ENCODE measurements around the gene LRMDA.

The LRMDA gene

DNA sequence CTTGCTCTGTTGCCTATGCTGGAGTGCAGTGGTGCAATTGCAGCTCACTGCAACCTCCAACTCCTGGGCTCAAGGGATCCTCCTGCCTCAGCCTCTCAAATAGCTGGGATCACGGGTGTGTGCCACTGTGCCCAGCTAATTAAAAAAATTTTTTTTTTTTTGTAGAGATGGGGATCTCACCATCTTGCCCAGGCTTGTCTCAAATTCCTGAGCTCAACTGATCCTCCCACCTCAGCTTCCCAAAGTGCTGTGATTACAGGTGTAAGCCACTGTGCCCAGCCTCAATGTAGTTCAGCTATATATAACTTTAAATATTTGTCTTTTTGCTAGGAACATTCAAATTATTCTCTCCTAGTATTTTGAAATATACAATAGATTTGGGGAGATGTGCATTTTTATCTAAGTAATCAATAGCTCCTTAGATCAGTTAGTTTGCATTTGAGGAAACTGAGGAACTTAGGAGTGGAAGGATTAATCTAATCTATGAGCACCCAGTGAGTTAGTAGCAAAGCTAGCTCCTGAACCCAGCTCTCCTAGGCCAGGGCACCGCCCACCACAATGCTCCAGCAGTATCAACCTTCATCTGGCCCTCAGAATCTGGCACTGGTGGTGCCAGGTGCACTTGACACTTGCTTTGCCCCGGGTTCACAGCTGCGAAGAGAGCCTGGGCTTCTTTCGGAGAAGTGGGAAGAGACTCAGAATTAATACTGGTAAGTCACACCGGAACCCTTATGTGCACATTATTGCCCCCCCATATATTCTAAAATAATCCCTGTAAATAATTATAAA is 5.9 kb upstream of the LRMDA start:
- DNase-seq (ENCODE audit: low read depth) = no peak

DNA sequence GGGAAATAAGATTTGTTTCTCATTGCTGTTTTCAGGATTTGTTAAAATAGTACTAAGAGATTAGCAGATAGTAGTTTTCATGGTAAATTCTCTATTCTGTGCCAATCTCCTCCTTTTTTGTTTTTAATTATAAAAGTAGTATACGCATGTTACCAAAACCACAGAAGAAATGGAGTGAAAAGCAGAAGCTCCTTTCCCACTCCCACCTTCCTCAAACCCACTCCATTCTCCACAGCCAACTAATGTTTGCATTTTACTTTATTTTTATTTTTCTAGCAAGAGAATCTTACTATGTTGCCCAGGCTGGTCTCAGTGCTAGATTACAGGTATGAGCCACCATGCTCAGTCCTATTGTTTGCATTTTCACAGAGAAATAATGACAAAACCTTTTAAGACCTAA is 4.5 kb upstream of the LRMDA start:
- no peak for DNase-seq (ENCODE audit: low read depth)

DNA sequence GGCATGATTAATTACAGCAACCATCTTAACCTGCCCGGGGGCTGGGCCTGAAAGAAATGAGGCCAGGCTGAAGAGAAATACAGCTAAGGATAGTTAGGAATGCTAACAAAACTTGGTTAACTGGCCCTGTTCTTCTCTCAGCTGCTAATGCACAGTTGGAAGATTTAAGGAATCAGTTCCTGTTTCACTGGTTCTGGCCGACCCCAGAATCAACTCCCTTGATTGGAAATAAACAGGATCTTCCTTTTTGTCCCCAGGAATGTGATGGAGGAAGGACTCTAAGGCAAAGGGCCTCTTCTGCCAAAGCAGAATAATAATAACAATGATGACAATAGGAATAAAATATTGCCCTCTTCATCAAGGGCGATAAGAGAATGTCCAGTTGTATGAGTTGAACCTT is 3.5 kb upstream of the LRMDA start:
- no peak for DNase-seq (ENCODE audit: low read depth)

DNA sequence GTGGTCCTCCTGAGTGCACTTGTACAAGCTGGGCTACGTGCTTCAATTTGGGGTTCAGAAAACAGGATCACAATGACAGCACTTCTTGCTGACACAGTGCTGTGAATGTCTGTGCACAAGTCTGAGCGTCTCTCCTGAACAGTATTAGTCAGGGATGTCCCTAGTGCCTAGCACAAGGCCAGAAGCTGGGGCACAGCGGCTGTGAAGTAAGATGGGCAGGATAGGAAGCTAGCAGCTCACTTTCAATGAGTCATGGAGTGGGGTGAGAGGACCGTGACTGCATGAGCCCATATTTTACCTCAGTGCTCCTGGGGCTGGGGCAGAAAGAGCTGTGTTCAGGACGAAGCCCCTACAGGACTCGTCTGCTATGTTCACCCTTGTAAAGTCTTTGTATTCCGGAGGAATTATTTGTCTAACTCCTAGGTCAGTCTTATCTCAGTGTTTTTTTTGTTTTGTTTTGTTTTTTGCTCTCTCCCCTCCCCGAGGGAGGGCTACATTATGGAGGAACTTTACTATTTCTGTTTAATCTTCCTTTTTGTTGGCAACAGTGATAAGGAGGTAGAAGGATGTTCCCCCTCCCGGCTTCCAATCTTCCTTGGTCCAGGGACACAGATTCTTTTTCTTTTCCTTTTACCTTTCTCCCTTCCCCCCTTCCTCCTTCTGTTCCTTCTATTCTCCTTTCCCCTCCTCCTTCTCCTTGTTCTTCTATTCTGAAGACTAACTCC is 2.8 kb upstream of the LRMDA start:
- DNase-seq (ENCODE audit: low read depth) = no peak

DNA sequence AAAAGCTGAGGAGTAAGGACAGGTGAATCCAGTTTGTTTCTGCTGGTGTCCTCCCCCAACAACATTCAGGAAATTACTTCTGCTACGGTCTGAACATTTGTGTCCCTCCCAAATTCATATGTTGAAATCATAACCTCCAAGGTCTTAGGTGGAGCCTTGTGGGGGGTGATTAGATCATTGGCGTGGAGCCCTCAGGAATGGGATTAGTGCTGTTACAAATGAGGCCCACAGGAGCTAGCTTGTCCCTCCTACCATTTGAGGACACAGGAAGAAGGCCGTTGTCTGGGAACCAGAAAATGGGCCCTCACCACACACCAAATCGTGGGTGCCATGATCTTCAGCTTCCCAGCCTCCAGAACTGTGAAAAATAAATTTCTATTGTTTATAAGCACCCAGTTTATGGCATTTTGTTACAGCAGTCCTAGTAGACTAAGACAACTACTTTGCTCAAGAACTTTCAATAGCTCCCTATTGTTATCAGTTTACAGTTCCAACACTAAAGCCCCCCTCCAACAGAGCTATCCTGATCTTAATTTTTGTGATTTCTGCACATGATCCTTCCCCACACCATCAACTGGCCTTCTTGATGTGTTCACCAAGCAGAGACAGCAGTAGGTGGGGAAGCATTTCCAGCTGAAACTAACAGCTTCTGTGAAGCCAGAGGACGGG is 2.1 kb upstream of the LRMDA start:
- no peak for DNase-seq (ENCODE audit: low read depth)

DNA sequence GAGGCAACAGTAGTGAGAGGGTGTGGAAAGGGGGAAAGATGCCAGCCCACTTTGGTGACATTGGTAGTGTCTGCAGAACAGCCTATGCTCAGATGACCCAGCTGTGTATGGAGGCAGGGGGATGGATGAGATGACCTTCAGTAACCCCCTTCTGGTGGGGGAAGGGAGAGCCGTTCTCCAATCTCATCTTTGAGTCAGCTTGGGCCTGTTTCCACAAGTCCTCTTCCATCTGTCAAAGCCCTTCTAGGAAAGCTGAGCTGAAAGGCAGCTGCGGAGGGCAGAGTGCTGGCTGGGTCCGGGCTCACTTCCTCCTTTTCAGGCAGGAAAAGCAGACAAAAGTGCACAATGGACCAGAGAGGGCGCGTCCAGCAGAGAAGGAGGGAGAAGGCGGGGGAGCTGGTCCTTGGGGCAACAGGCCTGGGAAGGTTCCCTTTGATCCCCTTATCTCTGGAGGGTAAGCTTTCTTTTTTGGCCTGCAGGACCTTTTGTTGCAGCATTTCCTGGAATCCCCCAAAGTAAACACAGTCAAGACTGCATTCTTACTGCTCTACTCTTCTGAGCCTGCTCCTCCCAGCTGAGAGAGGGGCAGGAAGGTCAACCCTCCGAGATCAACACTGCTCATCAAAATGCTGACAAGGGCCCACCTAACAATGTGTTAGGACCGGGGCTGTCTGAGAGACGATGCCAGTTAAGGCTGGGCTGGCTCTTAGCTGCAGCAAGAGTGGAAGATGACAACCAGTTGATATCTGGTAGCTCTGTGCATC is 1.2 kb upstream of the LRMDA start:
- DNase-seq (ENCODE audit: low read depth) = no peak

DNA sequence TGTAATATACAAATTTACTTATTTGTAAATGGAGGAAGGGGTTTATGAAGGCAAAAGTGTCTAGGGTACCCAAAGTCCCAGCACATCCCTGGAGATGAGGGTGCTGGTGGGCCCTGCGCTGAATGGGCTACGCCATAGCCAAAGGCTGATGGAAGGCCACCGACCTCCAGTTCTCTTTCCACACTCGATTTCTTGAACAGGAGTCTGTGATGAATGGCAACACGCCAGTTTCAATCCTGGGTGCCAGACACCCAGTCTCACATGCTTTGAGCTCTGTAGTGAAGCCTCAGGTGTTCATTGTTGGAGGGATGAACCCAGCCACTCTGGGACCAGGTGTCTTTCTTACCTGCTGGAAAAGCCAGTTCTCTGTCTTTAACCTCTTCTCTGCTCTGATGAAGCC is 752 bp downstream of the LRMDA start:
- no peak for DNase-seq (ENCODE audit: low read depth)

DNA sequence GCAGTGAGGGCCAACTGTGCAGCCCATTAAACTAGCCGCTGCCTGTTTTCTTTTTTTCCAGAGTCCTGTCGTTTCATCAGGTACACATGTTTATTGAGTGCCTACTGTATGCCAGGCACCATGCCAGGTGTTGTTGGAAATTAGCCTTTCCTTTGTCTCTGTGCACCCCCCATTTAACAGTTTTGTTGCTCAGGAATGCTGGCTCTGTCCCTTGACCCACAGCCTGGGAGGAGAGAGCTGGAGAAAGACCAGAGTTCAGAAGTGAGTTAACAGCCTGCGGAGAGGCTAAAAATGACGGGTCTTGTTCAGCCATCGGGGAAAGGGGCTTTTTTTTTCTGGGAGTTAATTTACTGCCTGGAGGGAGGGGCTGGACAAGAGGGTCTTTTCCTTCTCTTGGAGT is 1.3 kb downstream of the LRMDA start:
- DNase-seq (ENCODE audit: low read depth) = no peak

DNA sequence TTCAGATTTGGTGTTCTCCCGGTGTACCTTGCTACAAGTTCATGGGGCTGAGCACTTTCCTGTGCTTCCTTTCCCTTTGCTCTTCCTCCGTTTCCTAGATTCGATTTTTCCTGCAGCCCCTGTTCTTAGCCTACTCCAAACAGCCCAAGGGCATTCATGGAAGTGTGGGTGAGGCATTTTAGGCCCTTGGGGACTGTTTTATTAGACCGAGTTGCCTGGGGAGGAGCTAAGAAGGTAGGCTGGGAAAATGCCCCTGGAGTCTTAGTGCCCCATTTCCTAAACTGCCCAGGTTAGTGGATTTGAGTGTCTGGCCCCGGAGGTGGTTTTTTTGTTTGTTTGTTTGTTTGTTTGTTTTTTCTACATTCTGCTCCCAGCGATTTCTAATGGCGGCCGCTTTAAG is 1.8 kb downstream of the LRMDA start:
- no peak for DNase-seq (ENCODE audit: low read depth)

DNA sequence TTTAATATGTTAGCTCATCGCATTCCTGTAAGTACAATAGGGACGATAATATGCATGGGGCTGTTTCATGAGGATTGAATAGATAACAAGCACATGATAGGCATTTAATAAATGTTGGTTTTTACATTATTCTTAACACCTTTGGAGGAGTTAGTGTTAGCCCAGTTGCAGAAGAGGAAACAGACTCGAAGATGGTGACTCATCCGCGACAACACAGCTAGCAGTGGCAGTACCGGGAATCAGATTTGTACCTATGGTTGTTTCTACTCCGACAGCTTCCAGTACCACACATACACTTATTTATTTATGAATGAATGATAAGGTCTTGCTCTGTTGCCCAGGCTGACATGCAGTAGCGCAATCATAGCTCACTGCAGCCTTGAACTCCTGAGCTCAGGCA is 2.9 kb downstream of the LRMDA start:
- DNase-seq (ENCODE audit: low read depth) = no peak

DNA sequence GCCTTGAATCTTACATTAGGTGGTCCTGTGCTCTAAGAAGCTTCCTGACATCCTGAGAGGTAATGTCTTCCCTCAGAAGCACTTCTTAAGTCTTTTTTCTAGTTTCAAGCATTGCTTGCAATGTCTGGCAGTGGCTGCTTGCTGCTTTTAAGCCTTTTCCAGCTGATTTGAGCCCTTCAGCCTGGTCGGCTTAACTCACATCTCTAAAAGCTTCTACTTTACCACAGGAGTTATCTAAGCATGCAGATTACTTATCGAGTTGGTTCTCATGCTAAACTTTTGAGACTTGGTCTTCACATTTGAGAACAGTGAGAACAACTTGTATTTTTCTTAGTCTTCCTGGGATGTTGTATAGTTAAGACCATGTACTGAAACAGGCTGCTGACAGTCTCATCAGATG is 3.9 kb downstream of the LRMDA start:
- DNase-seq (ENCODE audit: low read depth) = no peak

DNA sequence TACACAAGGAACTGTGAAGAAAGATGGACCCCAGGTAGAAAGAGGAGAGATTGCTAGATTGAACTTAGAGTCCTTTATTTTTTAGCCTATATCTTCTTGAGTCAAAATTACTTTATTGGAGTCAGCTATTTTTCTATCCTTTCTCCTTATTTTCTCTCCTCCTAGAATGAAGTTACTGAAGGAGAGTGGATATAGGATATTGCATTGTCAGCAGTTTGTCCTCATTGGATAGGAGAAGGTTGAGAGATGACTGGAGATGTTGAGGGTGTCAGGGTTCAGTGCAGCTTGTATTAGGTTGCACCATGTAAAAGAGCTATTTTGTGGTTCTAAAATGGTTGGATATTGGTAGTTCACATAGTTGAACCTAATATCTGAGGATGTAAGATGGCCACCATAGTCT is 5.5 kb downstream of the LRMDA start:
- DNase-seq (ENCODE audit: low read depth) = no peak

DNA sequence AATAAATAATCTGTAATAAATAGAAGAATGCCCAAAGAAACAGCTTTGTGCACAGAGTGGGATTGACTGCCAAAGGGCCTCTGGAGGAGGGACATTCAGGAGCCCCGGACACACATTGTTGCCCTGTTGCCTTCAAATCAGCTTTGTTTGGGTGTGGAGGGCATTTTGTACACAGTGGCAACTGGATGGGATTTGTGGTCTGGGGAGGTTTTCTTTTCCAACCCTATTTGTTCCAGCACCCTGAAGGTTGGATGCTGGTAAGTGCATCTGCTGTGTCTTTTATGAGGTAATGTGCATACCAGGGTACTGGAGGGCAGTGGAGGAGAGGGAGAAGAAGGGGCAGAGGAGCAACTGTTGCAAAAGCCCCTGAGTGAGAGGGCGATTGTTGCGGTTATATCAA is 6.3 kb downstream of the LRMDA start:
- DNase-seq (ENCODE audit: low read depth) = no peak

DNA sequence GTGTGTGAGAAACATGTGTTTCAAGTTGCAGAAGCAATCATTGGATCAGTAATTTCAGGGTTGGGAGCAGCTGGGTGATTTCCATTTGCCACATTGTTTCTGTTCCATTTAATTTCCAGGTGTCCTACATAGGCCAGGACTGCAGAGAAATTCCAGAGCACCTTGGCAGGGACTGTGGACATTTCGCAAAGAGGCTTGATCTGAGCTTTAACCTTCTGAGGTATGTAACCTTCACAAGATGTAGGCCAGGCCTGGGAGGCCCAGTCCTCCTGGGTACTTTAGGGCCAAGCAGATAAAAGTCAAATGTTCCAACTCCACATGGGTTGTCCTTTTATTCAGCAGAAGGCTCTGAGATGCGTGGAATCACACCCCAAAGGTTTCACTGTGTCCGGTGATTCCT is 6.9 kb downstream of the LRMDA start:
- no peak for DNase-seq (ENCODE audit: low read depth)

DNA sequence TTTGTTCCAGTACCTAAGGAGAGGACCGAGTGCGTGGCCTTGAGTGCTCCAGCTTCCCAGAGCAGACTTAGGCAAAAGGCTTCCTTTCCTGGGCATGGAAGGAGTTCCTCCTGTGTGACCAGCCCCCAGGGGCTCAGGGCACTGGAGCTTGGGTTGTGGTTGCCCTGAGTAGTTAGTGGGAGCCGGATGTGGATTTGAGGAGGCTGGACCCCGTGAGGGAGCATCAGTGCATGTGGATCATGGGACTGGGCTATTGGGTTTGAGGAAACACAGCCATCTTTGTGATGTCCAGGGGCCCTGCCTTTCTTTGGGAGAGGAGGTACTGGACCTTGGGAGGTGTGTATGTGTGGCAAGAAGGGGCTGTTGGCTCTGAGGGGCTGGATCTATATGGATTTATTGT is 8.4 kb downstream of the LRMDA start:
- DNase-seq (ENCODE audit: low read depth) = no peak

DNA sequence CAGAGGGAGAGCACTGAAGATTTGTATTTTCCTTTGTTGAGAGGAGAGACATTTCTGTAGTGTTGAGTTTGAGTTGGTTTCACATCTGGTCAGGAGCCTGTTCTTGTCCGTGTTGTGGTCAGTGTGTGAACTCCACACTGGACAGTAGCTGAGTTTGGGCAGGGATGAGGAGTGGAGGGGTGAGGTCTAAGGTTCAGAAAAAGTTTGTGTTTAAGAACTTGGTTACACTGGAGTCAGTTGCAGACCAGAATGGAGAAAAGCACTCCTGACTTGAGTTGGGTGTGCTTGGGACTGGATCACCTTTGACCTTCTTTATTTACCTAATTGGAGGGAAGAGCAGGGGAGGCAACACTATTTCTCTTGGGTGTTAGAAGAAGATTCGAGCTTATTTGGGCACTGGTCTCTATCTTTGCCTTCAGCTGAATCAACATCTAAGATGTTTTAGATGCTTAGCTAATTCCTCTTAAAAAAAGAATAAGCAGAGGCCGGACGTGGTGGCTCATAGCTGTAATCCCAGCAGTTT is 8.9 kb downstream of the LRMDA start:
- no peak for DNase-seq (ENCODE audit: low read depth)

DNA sequence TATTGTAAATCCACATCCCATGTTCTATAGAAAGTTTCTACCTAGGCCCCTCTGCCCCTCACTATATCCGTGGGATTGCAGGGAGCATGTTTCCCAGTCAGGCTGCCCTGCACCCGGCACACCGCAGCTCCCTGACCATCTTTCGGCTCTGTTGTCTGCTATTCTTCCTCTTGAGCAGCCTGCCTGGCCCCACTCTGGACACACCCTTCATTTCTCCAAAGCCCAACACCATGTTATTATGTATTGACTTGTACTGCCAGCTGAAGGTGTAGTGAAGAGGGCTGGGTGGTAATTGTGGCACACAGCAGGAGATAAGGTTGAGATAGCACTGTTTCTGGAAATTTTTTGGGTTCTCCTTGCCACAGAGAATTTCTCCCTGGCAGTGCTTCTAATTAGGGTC is 9.8 kb downstream of the LRMDA start:
- DNase-seq (ENCODE audit: low read depth) = no peak

DNA sequence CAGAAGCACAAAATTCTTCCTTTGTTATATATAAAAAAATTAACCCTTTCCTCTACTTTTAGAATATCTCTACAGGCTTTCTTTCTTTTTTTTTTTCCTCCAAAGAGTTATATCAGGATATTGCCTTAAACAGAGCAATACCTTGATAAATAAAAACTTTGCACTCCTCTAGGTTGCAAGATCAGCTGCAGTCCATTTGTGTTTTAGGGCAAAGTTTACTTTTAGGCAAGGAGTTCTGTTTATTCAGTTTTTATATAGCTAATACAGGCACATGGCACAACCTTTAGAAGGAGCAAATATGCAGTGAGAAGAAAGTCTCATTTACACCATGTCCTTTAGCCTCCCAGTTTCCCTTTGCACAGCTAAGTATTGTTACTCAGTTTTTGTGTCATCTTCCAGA is 10.3 kb downstream of the LRMDA start:
- DNase-seq (ENCODE audit: low read depth) = no peak

DNA sequence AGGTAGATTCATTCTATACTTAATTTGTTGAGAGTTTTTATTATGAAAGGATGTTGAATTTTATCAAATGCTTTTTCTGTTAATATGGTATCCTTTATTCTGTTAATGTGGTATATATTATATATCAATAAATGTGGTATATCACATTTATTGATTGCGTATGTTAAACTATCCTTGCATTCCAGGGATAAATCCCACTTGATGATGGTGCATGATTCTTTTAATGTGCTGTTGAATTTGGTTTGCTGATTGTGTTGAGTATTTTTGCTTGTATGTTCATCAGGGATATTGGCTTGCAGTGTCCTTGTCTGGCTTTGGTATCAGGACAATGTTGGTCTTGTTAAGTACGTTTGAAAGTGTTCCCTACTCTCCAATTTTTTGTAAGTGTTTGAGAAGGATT is 11.9 kb downstream of the LRMDA start:
- DNase-seq (ENCODE audit: low read depth) = no peak

DNA sequence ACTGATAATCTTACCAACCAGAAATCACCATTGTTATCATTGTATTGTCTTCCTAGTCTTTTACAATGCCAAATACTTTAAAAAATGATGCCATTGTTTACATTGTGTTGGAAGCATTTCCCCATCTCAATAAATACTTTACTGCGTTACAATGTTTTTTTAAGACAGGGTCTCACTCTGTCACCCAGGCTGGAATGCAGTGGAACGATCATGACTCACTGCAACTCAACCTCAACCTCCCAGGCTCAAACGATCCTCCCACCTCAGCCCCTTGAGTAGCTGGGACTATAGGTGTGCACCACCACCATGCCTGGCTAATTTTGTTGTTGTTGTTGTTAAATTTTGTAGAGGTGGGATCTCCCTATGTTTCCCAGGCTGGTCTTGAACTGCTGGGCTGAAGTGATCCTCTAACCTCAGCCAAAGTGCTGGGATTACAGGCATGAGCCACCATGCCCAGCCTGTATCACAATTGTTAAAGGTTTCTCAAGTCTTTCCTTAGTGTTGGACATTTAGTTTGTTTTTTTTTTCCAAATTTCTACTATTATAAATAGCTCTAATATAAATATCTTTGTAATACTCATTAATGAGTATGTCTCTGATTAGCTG is 13.5 kb downstream of the LRMDA start:
- no peak for DNase-seq (ENCODE audit: low read depth)

DNA sequence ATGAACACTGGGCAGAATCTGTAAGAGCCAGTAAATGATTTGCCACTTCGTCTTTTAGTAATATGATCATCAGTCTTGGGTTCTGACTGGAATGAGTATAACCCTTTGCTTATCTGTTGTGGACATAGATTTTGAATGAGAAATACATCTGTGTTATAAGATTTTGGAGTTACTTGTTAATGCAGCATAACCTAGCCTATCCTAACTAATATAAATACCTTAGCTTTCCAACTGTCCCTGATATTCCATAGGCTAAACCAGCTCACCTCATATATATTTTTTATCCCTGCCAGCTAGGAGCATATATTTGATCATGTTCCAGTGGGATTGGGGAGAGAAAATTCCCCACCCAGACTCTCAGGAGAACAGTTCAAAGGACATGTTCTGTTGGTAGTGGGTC is 15.1 kb downstream of the LRMDA start:
- DNase-seq (ENCODE audit: low read depth) = no peak

DNA sequence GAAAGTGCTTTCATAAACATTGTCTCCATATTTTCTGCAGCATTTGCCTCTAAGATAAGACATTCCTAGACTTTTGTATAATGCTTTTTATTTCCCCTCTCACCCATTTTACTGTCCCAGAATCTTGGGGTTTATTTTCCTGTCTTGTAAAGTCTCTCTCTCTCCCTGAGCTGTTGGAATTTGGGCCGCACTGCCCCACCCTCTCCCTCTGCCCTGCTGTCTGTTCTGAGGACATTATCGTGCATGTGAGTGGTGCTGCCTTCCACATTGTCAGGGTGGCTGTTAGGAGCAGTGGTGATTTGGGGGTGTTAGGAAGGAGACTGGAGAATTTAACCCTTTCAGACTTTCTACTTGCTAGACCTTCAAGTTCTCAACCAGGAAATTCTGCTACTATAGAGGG is 16.7 kb downstream of the LRMDA start:
- no peak for DNase-seq (ENCODE audit: low read depth)

All from stimulated activated CD4-positive, alpha-beta T cell treated with anti-CD3 and anti-CD28 coated beads, Interleukin-2, amount 100 ng/mL, for 4 hours (primary cell).